ENCODE data around the gene KLHL3.

Gene KLHL3

DNA sequence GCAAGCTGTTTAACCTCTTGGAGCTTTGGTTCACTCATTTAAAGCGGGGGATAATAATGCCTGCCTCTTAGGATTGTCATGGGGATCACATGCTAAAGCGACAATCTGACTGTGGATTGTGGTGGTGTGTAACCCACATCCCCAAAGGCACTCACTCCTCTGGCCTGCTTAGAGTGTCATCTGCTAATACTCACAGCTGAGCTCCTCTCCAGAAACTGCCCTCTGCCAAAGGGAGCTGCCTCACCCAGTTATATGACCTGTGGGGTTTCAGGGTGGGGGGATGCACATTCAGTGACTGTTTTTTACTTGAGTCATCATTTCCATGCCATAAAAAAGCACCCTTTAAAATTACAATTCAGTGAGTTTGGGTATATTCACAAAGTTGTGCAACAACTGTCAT, 126.8 kb downstream of the KLHL3 start:
- no peak for DNase-seq (ENCODE audit: low spot score)

DNA sequence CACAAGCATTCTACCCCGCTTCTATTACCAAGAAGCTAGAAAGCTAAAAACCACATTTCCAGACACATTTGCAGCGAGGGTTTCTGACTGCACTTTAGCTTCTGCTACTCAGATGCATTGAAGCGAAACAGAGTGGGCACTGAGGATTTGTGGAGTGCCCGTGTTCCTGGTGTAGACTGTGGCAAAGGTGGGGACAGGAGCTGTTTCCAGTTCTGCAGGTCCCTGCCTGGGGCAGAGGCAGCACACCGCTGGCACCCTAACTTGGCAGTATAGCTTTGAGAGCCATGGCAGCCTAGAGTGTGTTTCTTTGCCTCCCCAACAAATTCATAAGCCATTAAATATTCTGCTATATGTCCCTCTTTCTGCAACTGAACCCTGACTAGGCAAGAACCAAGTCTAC, 128.1 kb downstream of the KLHL3 start:
- DNase-seq (ENCODE audit: low spot score) = no peak

DNA sequence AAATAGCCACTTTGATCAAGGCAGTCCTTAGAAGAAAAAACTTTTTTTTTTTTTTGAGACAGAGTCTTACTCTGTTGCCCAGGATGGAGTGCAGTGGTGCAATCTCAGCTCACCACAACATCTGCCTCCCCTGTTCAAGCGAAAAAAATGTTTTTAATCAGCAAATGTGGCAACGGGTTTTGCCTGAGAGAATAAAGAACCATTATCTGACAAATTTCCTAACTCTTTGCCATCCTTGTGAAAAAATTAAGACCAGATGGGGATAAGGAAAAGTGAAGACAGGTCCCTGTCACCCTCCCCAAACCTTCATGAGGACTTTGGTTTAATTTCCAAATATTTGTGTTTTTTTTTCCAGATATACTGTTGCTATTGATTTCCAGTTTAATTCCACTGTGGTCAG, 129.5 kb downstream of the KLHL3 start:
- DNase-seq (ENCODE audit: low spot score) = no peak

DNA sequence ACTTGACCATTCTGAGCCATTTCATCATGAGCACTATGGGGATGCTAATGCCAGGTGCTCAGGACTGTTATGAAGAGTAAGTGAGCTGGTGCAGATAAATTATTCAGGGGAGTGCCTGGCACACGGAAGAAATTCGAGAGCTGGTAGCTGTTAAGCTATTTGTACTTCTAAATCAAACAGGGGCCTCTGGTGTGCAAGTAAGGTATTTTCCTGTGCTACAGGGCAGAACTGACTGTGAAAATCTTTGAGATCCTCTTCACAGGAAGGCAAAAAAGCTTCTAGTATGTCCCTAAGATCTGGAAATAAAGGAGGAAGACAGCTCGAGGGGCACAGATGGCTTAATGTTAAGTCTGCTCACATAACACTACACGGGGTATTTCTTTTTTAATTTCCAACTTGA, 130.5 kb downstream of the KLHL3 start:
- DNase-seq (ENCODE audit: low spot score) = no peak

DNA sequence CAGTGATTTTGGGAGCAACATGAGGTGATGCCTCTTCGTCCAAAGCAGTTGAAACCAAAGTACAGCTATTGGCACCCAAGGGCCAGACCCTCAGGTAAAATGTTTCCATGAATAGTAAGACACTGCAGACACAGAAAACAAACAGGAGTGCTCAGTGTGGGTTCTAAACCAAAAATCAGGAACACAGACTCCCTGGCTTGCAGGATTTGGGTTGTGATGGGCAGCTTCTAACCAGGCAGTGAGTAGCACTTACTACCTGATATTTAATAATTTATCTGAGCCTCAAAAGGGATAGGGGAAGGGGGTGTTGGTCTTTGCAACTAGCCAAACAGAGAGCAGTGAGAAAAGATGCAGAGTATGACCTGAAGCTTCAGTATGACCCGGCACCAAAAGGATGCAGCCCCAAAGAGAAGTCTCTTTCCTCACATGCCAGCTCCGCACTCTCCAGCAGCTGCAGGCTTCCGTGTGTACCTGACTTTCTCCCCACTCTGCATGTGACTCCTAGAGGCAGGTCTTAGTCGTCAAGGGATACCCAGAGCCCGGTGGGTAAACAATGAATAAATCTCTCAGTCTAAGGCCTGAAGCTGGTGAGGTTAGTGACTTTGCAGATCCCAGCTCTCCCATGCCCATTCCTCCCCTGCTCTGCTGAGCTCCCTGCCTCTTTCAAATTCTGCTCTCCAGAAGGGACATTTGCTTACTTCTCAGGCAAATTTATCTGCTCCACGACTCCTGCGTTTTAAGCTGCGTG, 131.4 kb downstream of the KLHL3 start:
- DNase-seq (ENCODE audit: low spot score) = no peak

DNA sequence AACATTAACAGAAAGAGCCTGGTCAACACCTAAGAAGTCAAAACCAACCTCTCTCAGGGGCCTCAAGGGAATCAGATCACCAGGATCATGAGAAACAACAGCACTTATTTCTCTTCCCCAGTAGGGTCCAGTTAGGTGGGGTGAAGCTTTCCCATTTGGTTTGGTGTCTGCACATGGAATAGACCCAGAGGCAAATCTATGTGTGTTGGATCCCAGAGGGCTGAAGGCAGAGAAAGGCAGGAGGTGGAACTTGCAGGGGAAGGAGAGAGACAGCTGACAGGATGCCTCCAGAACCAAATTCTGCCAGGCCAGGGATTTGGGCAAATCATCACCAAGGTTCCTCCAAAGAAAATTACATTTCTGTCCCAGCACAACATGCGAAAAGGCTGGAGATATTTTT, 132.0 kb downstream of the KLHL3 start:
- DNase-seq (ENCODE audit: low spot score) = no peak

DNA sequence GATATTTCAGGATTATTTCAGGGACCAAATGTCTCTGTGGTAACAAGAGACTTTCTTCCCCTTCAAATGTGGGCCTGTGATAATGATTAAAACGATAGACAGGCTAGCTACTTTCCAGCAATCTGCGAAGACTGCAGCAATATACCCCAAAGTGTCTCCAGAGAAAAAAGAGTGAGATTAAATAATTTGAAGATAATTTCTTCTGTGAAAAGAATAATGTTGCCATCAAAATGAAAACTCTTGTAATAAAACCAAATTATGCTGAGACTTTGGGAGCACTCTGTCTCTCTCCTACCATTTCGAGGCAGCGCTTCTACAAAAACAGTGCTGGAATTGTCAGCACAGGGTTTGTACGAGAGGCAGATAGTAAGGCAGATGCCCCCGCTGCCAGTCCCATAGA, 132.5 kb downstream of the KLHL3 start:
- DNase-seq (ENCODE audit: low spot score) = no peak

DNA sequence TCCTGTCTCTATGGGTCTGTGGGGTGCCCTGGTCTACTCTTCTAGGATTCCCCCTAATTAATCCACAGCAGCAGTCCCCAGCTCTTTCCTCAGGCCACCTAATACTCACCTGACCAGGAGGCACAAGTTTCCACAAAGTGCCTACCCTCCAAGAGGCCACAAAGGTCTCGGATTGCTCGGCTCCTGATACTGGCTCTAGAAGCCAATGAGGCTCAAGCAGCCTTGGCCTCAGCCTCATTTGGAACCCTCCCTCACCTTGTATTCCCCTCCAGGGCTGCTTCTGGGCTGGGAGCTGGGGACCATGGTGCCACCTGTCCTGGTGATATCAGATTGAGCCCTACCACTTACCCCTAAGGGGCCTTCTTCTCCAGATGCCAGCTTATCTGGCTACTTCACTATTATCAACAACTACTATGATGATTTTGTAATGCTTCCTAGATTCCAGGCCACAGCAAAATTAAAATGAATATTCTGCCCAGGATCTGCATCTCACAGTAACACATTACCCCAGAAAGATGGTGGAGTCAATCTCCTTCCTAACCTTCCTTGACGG, 133.1 kb downstream of the KLHL3 start:
- no peak for DNase-seq (ENCODE audit: low spot score)

DNA sequence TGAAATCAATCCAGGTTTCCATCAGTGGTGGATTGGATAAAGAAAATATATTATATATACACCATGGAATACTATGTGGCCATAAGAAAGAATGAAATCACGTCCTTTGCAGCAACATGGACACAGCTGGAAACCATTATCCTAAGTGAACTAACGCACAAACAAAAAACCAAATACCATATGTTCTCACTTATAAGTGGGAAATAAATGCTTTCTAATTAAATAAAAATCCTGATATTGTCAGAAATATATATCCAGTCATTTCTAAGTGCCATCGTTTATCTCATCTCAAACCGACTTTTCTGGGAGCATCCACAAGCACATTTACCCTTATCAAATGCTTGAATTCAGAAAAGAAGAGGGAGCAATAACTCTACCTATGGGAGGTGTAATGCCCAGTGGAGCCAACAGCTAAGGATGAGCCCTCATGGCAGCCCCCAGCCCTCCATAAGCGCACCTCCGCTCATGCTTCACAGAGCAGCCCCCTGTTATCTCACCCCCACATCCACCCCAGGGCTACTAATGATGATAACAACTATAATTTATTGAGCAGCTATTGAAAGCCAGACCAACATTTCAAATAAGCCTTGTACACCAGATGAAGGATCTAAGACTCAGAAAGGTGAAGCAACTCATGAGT, 135.0 kb downstream of the KLHL3 start:
- no peak for DNase-seq (ENCODE audit: low spot score)

DNA sequence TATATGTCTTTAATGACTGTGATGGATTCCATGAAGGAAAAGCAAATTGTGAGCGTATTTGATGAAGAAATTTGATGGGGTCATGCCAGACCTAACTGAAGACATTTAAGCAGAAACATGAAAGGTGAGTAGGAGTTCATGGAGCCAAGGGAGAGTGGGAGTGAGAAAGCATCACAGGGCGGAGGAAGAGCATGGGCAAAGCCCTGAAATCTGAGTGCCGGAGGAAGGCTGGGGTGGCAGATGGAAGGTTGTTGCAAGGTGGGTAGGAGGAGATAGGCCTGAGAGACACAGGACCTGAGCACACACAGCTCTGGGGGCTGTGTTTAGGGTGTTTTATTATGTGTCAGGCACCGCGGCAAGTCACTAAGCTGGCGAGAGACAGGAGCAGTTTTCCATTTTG, 136.4 kb downstream of the KLHL3 start:
- no peak for DNase-seq (ENCODE audit: low spot score)

DNA sequence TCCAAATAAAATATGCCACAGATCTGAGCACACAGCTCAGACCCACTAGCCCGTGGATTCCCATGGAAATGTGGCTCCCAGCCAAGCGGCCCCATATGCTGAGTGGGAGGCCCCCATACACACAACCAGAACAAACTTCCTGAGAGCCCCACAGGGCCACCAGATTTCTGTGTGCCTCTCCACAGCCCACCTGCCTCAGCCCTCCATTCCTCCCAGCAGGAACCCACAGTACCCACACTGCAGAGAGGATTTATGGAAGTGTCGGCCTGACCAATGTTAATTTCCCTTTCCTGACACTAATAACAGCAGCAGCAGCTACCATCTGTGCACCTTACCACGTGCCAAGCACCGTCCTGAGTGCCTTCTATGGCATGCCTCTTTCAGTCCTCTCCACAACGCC, 137.5 kb downstream of the KLHL3 start:
- DNase-seq (ENCODE audit: low spot score) = no peak

DNA sequence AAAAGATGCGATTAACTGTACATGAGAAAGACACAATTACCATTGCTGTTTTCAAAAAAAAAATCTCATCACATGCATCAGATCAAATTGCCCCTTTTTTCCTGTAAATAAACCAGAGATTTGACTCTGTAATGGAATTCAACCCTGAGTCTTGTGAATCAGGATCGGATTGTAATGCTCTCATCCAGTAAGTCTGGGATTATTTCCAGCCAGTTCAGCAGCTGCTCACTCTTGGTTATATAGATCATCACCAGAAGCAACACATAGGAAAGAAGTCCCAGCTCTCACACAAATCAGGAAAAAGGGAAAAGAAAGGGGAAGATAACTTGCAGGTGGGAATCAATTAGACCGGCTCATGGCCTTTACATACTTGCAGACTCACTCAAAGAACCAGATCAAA, 138.9 kb downstream of the KLHL3 start:
- DNase-seq (ENCODE audit: low spot score) = no peak

DNA sequence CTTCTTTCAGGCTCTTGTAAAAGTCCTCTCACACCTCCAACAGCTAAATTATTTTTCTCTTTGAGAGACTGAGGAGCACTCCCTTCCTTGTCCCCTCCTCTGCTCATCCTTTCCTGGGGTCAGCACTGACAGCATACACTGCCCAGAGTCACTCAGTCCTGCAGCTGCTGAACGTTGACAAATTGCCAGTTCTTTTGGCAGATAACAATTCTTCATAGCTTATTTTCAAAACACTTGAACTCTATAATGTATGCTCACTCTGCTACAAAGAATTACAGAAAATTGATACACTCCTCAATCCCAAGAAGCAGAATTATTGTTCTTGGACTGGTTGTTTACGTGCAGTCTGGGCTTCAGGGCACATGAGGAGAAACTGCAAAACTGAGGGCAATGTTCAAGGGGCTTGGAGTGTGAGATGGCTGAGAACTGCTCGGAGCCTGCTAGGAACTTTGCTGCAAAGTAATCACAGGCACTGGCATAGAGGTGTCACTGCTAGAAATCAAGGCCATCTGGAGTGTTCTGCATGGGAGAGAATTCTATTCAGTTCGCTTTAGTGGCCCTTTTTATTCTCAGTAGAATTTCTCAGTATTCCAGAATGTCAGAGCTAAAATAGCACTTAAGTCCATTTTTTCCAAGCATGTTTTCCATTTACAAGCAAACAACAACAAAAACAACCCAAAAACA, 140.4 kb downstream of the KLHL3 start:
- DNase-seq (ENCODE audit: low spot score) = no peak

DNA sequence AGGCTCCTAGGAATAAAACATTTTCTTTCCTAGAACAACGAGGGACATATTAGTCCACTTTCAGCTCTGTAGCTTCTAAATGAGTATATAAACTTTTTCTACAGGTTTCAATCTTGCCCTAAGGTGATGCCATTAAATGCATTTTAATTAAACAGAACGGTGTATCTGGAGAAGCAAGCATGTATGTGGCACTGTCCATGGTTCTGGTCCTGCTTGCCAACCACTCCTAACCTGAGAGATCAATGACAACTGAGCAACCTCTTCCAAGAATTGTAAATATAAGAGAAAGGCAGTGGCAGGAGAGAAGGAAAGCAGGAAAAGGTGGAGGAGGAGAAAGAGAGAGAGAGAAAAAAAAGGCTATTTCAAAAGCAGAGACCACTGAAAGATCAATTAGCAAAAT, 141.2 kb downstream of the KLHL3 start:
- no peak for DNase-seq (ENCODE audit: low spot score)

DNA sequence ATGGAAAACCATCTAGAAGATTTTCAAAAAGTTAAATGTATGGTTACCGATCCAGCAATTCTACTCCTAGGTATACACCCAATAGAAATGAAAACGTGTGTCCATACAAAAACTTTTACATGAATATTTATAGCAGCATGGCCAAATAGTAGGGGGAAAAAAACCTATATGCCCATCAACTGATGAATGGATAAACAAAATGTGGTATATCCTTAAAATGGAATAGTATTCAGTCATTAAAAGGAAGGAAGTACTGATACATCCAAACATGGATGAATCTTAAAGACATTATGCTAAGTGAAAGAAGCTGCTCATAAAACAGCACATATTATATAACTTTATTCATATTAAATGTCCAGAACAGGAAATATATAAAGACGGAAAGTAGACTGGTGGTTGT, 143.6 kb downstream of the KLHL3 start:
- DNase-seq (ENCODE audit: low spot score) = no peak

DNA sequence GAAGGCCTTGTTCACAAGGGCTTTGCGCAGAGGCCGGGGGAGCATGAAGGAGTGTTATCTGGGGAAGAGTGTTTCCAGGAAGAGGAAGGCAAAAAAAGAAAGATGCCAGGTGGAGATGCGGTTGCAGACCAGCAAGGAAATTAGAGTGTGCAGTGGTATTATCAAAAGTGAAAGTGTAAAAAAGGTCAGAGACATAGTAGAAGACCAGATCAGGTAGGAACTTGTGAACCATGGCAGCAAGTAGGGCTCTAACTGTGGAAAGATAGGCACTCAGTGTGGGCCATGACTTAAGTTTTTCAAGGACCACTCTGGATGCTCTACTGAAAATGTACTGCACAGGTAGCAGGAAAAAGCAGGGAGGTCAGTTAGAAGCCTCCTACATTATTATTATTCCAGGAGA, 146.7 kb downstream of the KLHL3 start:
- no peak for DNase-seq (ENCODE audit: low spot score)

DNA sequence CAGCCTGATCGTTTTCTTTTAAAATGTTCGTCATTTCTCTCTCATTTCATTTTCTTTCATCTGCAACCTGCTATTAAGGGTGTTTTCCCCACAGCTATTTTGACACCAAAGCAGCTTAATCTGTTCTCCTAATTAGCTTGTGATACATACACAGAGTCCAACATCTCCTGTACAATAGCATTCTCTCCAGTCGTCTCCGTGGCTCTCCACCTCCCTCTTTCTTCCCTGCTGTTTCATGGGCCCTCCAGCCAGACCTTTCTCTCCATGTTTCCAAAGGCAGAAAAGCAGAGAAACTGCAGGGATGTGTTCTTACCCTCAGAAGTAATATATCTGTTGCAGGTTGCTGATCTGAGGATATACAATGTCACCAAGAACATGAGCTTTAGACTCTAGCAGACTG, 148.0 kb downstream of the KLHL3 start:
- DNase-seq (ENCODE audit: low spot score) = no peak

DNA sequence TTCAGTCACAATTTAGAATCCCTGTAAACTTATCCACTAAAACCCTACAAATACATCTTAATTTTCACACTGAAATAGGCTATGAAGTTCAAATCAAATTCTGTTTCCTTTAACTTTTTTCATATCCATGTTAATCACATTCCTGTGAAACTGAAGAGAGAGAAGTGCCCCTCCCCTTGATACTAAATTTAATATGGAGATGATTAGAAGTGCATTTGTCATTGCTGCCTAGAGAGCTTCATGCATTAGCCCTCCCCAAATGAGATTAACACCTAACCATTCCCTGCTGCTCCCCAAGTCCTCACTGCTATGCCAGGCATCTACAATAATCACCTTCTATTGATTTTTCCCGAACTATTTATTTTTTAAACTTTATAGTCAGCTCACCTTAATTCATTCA, 151.6 kb downstream of the KLHL3 start:
- DNase-seq (ENCODE audit: low spot score) = no peak

DNA sequence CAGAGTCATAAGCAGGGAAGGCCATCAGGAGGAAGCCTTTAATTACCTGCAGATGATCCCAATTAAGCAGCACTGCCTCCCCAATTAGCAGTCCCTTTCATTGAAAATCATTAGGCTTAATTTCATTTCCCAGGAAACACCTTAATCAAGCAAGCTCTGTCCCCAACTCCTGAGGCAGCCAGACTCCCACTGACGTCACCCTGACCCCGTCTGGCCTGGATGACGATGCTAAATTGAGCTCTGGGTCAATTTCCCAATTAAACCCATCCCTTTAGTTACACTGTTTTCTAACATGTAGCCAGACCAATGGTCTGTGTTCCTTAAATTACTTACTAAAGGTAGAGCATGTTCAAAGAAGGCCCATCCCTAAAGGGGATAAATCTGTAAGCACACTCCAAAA, 152.8 kb downstream of the KLHL3 start:
- no peak for DNase-seq (ENCODE audit: low spot score)

DNA sequence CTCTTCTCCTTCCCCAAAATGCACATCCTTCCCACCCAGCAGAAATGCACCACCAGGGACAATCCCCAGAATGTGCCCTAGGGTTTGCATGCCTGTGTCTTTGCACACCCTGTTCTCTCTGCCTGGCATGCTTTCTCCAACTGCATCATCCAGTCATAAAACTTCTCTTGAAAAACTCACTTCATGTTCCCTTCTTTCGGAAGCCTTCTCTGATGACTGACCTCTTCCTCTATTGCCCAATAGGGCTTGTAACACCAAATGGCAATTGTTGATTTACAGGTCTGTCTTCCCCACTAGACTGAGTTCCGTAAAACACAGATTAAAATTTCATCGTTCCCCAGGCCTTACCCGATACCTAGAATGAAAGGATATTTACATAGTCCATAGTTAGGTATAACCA, 153.7 kb downstream of the KLHL3 start:
- DNase-seq (ENCODE audit: low spot score) = no peak

DNA sequence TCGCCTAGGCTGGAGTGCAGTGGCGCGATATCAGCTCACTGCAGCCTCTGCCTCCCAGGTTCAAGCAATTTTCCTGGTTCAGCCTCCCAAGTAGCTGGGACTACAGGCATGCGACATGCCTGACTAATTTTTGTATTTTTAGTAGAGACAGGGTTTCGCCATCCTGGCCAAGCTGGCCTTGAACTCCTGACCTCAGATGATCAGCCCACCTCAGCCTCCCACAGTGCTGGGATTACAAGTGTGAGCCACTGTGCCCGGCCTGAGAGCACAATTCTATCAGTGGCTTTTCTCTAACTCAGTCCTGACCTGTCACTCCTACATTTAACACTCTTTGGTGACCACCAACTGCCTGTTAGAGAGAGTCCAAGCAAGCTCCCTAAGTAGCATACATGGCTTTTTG, 154.1 kb downstream of the KLHL3 start:
- no peak for DNase-seq (ENCODE audit: low spot score)

DNA sequence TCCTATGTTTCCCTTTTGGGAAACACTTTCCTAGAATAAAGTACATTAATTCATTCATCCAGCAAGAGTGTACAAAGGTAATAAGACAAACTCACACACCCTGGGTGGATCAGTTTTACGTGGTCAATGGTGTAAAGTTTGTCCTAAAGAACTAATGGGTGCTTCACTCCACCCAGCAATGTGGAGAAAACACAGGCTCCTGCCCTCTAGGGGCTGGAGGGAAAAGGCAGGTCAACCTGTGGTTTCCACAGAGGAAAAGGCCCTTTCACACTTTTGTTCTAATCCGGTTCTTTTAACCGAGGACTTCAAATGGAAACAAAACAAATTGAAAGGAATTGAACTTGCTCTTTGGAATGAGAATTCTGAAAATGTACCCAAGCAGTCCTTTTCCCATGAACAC, 155.9 kb downstream of the KLHL3 start:
- no peak for DNase-seq (ENCODE audit: low spot score)

DNA sequence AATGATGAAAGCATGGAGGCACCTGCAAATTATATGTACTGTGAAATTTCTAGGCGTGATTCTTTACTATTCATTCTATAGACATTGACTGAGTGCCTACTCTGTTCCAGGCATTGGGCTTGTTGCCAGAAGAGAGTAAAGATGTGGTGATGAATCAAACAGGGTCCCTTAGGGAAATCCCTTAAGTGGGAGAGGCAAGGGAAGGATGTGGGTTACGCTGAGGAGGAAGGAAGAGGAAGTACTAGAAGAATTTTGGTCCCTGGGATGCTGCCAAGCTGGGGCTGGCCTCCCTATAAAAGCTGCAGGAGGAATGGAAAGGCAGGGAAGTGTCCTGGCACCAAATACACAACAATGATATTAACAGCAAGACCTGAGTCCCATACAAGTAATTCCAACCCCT, 160.0 kb downstream of the KLHL3 start:
- no peak for DNase-seq (ENCODE audit: low spot score)

Data from activated CD4-positive, alpha-beta T cell treated with anti-CD3 and anti-CD28 coated beads, Interleukin-2, Interleukin-4, amounts not matched to agents 100 ng/mL and 50 ng/mL, durations not matched to agents 16 hours and 8 hours (primary cell).